ENCODE measurements around the gene SLC7A8. TPM values are rescaled to one million over a fixed set of nuclear protein-coding genes. Genes with fewer than 3 reads are reported as not detected.
"Not testable (repeated sequence)": the region's sequence is repeated elsewhere in the genome, so short reads cannot be mapped to it uniquely, and the experiment has no call there.

The SLC7A8 gene
- total RNA-seq, 2 donors from 2014 or later, result 18.2 to 33.6 TPM

DNA sequence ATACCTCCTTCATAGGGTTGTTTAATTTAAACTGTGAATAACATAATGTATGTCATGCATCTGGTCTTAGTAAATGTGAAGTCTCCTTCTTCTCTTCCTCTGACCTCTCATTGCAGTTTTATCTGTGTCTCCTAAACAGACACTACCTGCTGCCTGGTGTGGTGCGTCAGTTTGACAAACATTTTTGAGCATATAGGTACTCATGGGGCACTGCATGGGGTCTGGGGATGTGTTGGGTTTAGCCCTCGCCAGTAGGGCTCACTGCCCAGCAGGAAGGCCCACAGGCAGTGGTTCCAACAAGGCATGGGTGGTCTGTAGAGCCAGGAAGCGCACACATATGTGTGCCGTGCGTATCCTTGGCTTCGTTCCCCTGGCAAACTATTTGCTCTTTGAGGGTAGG is 61.4 kb downstream of the SLC7A8 start:
- intact Hi-C loops (cut with DNase I, micrococcal nuclease), result loop anchor here in 1 of 2 donors (5.0 kb wide), 1 partner anchor 65 kb away; no protein-coding TSS in a partner anchor
- DNase-seq, result no peak
- no peak for ATAC-seq

DNA sequence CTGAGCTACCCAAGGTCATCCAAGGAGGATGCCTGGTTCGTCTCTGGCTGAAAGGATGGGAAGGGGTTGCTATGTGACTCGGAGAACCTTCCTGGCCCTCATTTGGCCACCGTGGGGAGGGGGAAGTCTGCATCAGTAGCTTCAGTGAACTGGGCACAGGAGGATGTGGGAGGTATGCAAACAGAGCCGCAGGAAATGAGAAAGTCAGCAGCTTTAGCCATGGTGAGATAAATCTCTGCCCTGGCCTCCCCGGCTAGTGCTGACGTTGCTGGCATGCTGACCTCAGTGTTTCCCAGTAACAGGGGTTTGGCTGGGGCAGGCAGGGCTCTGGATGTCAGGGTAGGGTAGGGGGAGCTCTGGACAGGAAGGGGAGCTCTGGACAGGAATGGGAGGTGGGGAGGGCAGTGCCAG is 62.1 kb downstream of the SLC7A8 start:
- intact Hi-C loops (cut with DNase I, micrococcal nuclease), result loop anchor here (2.0 to 5.0 kb wide), 2 partner anchors 65 to 66 kb away; no protein-coding TSS in a partner anchor
- no peak for ATAC-seq

DNA sequence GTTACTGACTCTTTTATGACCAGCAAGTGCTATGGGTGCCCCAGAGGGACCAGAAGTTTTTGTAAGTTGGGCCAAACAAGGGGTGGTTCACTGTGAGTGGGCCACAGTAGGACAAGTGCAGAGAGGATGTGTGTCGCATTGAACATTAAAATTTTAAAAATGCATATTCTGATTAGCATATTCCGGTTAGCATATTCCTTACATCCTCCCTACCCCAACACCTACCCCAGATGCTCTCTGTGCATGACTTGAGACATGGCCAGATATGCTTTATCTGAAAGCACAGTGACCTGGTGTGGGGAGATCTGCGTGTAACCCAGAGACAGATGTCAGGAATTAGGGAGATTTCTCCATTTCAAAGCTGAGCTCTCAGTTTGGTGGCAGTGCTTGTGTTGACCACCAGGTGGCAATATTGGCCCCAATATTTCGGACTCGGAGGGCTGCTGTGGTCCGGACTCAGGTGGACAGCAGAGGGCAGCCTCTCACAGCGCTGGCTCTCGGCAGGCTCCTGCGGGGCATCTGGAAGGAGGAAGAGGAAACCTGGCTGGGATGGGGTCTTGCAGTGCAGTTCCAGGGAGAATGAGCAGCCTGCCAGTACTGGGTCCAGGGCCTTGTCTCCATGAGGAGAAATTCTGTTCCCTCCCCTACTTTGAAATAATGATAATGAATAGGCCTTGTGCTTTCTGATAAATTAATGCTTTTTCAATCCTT is 62.8 kb downstream of the SLC7A8 start:
- ATAC-seq (peak; percentile 78), DNase-seq (peak; percentile 83 to 91)
- intact Hi-C loops (cut with DNase I, micrococcal nuclease), result loop anchor here (2.0 to 5.0 kb wide), 2 partner anchors 66 to 67 kb away; no protein-coding TSS in a partner anchor

More for the DNA sequence above, 62.1 kb downstream of the SLC7A8 start:
- DNase-seq, result no peak

DNA sequence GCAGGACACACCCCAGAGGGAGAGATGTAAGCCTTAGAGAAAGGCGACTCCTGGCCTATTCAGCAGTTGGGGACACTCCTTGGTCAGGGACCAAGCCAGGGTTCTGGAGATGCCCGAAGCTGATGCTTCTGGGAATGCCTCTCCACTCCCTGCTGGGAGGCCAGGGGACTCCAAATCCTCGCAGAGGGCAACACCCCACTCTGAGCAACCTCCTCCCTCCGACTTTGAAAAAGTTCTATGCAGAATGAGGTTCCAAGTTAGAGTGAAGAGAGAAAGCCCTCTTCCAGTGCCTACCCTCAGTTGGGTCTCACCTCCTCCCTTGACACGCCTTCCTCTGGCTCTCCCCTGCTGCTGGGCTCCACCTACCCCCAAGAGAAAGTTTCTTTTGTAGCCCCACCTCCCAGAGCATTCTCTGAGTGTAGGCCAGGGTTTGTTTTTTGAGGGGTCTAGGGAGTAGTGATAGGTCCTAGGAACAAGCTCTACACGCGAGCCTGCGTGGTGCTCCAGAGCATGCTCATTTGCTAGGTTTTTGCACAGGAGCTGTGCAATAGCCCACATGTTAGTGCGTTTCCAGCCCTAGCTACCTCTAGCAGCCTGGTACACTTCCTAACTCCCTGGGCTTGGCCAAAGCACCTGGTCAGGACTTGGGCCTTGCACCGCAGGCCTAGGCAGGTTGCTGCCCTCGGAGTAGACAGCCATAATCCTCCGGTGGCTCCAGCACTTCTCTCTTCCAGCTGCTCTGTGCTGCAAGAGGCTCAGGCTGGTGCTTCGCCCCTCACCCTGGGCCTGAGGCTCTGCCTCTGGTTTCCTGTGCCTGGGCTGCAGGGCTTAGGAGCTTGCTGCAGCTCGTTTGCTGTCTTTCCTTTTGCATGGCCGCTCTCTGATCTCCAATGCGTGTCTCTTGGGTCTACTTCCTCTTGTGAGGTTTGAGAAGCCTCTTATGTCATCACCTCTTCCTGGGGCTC is 63.8 kb downstream of the SLC7A8 start:
- intact Hi-C loops (cut with DNase I, micrococcal nuclease), result loop anchor here (2.0 to 5.0 kb wide), 2 partner anchors 67 to 68 kb away; no protein-coding TSS in a partner anchor
- ATAC-seq (no peak), DNase-seq (no peak)

DNA sequence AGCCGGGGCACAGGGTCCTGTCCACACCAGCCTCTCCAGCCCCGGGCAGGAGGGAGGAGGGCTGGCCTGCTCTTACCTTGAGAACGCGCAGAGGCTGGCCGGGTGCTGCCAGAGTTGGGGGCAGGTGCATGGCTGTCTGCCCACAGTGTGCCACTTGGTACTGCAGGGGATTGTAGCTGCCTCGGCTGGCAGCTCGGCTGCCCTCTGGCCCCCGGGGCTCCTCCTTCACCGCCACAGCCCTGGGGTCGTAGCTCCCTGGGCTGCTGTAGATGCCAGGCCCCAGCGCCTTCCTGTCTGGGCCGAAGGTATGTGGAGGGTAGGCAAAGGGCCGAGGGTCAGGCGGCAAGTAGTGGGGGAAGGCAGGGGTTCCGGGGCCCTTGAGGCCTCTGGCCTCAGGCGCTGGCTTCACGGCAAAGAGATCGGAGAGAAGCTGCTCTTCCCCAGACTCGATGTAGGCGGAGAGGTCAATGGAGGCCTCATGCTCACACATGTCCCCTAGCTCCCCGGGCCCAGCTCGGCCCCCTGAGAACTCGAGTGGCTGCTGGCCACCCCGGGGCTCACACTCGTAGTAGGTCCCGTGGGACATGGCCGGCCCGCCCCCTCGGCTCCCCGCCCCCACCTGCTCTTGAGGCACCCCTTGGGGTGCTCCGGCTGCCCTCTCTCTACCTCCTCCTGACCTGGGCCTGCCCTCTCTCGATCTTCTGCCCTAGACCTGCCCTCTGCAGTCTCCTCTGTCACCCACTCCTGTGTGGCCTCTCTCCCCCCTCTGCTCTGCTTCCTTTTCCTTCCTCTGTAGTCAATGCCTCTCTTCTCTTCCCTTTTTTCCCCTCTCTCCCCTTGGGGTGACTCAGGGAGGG is 64.7 kb downstream of the SLC7A8 start, which contains the start of gene CEBPE:
Gene CEBPE, minus strand, starts transcription at position 750 of the 857 bp plus-strand sequence. Its CDS starts 164 bp downstream, at position 586.
- intact Hi-C loops (cut with DNase I, micrococcal nuclease), result no loop called here
- DNase-seq (no peak), ATAC-seq (no peak)

DNA sequence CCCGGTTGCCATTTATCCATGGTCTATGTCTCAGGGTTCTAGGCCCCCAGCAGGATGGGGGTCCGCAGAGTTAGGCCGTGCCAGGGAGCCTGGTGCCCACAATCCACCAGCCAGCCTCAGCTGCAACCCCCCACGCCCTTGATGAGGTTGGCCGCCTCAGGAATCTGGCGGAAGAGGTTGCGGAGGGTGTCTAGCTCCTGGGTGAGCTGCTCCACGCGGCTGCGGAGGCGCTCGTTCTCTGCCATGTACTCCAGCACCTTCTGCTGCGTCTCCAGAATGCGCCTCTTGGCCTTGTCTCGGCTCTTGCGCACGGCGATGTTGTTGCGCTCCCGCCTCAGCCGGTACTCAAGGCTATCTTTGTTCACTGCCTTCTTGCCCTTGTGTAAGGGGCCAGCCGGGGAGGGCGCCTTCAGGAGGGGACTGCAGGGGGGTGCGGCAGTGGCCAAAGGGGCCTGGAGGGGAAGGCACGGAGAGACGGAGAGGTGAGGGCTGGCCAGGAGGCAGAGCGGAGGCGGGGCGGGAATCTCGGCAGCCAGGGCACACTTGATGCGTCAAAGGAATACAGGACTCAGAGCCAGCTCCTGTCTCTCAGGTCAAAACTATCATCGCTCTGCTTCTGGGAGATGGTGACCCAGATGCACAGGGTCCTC is 66.0 kb downstream of the SLC7A8 start:
- intact Hi-C loops (cut with DNase I, micrococcal nuclease), result no loop called here
- ATAC-seq (no peak), DNase-seq (no peak)

DNA sequence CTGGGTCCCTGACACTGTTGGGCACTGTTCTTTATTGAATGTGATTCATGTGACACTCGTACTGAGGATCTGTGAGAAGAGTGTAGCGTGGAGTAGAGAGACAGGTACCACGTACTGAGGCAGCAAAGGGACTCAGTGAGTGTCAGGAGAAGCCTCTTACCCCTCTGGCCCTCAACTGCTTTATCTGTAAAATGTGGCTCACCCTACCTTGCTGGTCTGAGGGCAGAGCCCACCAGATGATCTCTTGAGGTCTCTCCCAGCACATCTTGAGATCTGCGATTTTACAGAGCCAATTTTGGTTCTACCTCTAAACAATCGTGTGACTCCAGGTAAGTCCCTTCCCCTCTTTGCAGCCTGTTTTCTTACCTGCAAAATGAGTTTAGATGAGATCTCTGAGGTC is 67.5 kb downstream of the SLC7A8 start:
- ATAC-seq, result no peak
- no peak for DNase-seq
- intact Hi-C loops (cut with DNase I, micrococcal nuclease), result no loop called here

DNA sequence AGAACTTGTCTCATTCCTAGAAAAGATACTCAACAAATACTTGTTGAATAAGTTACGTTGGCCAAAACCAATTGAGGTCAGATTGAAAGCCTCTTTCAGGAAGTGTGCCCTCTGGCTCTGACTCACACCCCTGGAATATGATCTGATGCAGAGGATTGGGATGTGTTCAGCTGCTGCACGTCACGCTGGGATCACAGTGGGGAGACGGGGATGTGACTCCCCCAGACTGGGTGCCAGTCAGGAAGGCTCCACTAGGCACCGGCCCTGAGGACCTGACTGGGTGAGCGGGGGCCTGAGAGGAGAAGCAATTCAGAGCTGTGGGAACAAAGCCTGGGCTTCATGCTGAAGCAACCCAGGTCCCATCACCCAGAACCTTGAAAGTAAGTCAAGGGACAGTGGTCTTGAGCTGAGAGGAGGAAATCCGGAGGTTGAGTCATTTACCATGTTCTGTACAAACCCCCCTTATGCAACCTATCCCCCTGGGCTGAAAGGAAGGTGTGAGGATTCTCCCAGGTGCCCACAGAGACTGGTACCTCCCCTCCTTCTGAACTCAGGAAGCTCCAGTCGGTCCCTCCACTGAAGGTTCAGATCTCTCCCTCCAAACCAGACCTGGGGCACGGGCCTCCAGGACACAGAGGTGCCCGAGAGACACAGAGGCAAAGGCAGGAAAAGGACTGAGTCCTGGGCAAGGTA is 68.3 kb downstream of the SLC7A8 start:
- DNase-seq, result no peak
- intact Hi-C loops (cut with DNase I, micrococcal nuclease), result no loop called here
- no peak for ATAC-seq

DNA sequence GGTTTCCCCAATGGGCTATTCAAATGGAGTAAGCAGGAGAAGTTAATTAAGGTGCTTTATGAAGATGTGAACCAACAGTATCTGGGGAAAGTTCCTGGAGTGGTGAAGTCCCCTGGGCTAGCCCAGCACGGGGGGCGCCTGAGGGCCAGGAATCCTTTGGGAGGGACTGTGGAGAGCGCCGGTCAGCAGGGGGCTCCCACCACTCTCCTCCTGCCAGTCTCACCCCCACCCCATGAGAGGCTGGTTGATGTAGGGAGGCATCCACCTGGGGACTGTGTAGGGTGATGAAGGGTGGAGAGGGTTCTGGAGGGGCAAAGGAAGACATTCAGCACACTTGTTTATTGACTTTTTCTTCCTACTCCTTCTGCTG is 68.8 kb downstream of the SLC7A8 start:
- DNase-seq (no peak), ATAC-seq (no peak)
- intact Hi-C loops (cut with DNase I, micrococcal nuclease), result no loop called here

DNA sequence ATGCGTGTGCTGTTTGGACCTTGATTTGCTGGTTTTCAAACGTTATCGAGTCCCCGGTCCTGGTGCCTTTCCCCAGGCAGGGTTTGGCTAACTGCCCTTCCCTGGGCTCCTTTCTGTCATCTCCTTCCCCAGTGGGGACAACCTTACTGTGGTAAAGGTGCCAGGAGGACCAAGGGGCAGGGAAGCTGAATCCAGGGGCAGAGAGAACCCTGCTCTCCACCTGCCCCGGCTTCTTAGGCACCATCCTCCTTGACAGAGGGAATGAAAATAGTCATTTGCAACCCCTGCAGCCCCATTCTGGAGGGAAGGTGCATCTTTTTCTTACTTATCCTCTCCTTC is 69.4 kb downstream of the SLC7A8 start:
- intact Hi-C loops (cut with DNase I, micrococcal nuclease), result no loop called here
- no peak for ATAC-seq
- no peak for DNase-seq

DNA sequence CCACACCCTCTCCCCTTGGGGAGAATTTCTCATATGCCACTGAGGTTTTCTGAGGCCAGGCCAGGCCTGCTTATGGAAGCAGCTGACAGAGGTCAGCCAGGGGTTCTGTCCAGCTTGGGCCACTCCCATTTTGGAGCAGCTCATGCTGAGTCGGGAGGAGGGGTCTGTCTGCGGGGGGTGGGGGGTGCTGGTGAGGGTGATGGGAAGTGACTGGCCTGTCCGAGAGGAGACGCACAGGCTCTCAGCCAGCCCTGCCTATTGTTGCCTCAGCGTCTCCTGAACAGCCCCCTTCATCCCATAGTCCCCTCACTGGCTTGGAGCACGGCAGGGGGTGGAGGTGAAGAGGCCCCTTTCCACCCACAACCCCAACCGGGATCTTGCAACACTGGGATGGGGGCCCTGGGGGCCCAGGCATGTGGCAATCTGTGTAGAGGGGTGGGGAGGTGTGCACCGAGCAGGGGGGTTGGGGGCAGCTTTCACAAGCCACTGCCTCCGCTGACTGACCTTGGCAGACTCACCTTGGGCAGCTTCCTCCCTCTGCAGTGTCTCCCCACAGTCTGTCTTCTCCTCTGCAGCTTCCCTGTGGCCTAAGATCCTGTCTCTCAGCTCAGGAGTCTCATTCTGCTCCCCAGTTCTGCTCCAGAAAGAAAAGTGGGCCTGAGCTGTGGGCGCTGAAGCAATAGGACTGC is 69.9 kb downstream of the SLC7A8 start:
- ATAC-seq (no peak), DNase-seq (no peak)
- intact Hi-C loops (cut with DNase I, micrococcal nuclease), result no loop called here

DNA sequence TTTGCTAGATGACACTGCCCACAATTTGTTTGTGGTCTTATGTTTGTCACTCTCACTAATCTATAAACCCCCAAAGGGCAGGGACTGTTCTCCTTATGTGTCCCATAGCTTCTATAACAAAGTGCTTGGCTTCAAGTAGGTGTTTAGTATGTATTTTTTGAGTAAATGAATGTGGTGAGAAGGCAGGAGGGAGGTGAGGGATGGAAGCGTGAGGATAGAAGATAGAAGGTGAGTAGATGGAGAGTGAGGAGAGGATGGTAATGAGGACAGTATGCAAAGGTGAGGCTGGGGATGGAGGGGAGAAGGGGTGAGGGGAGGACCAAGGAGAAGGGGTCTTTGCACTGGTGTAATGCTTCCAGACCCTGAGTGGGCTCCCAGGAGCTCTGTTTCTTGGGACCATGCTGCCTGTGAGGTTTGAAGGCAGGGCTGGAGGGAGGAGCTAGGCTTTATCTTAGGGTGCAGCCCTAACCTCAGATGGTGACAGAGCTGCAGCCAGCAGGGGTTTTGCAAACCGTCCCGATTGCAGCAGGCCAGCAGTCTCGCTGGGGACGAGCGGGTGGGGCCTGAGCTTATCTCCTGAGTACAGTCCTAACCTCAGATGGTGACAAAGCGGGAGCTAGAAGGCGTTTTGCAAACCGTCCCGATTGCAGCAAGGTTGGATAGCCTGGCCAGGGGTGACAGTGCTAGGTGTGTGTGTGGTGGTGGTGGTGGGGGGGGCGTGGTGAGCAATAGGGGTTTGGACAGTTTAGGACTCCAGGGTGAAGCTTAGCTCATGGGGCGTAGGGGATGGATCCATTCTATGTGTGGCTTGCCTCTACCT is 70.9 kb downstream of the SLC7A8 start:
- no peak for ATAC-seq
- intact Hi-C loops (cut with DNase I, micrococcal nuclease), result no loop called here
- no peak for DNase-seq

DNA sequence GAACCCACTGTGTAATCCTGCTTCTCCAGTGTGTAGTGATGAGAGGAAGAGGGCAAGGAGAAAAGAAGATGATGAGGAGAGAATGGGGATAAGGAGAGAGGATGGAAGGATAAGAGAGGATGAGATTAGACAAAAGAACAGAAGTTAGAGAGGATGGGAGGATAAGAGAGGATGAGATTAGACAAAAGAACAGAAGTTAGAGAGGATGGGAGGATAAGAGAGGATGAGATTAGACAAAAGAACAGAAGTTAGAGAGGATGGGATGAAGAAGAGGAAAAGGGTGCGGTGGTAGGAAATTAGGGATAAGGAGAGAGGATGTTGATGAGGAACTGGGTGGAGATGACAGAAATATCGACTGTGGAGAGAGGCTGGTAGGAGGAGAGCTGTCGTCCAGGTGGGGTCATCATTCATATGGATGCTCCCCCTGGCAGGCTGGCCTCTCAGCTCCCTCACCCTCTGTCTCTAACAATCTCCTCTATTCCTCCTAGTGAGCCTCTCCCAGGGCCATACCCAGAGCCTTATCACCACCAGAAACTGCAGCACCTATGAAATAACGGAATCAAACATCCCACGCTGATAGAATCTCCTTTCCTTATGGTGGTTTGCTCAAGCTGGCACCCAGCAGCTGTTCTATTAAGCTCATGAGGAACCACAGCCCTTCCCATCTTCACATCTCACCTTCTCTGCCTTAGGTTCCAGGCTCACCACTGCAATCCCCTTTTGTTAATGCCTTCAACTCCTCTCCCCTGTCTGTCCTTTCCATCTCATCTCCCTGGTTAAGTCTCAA is 72.7 kb downstream of the SLC7A8 start:
- ATAC-seq, result no peak
- intact Hi-C loops (cut with DNase I, micrococcal nuclease), result no loop called here
- no peak for DNase-seq

DNA sequence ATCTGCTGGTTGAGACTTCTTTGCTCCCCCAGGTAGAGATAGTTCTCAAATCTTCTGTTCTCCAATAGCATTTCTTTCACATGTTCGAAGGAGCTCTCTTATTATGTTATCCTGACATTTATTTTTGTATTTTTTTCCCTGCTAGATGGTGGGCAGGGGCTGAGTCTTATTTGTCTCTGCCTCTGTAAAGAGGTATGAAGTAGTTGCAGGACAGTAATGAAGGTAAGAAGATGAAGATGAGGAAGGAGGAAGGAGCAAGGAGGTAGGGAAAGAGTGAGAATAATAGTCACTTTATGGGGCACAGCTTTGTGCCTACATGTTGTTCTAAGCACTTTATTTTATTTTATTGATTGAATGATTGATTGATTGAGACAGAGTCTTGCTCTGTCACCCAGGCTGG is 73.7 kb downstream of the SLC7A8 start:
- intact Hi-C loops (cut with DNase I, micrococcal nuclease), result no loop called here
- no peak for ATAC-seq

DNA sequence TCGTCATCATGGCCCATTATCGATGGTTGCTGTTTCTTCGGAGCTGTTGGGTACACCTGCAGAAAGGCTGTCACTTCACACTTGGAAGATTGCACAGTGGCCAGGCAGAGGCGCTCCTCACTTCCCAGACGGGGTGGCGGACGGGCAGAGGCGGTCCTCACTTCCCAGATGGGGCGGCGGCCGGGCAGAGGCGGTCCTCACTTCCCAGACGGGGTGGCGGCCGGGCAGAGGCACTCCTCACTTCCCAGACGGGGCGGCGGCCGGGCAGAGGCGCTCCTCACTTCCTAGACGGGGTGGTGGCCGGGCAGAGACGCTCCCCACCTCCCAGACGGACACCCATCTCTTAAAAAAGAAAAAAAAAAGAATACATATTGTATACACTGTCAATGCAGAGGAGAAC is 75.3 kb downstream of the SLC7A8 start:
- DNase-seq; intact Hi-C loops (cut with DNase I, micrococcal nuclease); ATAC-seq: not testable (repeated sequence)

More for the DNA sequence above, 73.7 kb downstream of the SLC7A8 start:
- no peak for DNase-seq

DNA sequence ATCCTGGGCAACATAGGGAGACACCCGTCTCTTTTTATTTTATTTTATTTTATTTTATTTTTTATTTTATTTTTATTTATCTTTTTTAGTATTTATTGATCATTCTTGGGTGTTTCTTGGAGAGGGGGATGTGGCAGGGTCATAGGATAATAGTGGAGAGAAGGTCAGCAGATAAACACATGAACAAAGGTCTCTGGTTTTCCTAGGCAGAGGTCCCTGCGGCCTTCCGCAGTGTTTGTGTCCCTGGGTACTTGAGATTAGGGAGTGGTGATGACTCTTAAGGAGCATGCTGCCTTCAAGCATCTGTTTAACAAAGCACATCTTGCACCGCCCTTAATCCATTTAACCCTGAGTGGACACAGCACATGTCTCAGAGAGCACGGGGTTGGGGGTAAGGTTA is 75.8 kb downstream of the SLC7A8 start:
- ATAC-seq; DNase-seq; intact Hi-C loops (cut with DNase I, micrococcal nuclease): not testable (repeated sequence)
